GM19099 (cell line): Measurements from ENCODE around the gene NFE2L2.

ENCODE experiments used
- POLR2A ChIP-seq: IDR thresholded peaks from 3 replicates; pipeline ENCODE4 v1.6.1; 2011; ENCODE audit warnings: low read depth; ENCODE audit not compliant: insufficient read length; ENCODE audit errors: extremely low read depth

NFE2L2 gene

DNA sequence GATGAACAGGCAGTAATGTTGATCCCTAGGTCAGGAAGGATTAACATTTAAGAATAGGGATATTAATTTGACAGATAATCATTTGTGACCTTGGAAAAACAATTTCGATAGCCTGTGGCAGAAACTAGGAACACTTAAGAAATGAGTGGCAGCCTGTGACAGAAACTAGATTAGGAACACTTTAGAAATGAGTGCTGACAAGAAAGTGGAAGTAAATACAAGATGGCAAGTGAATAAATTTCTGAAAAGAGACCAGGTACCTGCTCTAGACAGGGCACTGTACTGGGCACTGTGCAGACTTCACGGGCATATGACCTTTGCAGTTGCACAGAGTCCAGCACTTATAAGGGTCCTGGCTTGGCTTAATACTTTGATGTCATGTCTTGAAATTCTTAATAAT, 57.4 kb downstream of the NFE2L2 start:
- TF ChIP-seq POLR2A, result no peak

DNA sequence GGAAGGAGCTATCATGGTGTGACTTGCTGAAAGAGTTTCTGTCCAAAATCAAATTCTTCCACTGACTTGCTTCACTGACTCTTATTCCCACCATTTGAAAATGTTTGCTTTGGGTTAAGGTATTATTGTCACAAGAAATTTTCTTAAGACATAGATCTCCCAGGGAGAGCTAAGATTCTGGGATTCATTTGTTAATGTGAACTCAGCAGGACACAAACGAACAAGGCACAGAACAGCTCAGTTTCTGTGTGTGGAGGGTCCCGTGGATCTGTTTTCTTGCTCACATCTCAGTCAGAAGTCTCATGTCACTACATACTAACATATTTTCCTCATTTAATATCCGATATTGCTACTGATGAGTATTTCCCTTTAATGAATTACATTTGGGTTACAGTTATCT, 60.1 kb downstream of the NFE2L2 start:
- TF ChIP-seq POLR2A, result no peak

DNA sequence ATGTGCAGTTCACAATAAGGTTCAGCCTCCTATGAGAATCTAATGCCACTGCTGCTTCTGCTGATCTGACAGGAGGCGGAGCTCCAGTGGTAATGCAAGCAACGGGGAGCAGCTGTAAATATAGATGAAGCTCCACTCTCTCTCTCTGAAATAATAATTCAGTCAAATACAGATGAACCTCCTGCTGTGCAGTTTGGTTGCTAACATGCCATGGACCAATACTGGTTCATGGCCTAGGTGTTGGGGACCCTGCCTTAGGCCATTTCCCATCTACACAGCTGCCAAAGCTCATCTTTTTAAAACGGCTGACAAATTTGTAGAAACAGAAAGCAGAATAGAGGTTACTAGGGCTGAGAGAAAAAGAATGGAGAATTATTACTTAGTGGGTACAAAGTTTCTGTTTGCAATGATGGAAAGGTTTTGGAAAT, 62.6 kb downstream of the NFE2L2 start:
- TF ChIP-seq POLR2A, result no peak

DNA sequence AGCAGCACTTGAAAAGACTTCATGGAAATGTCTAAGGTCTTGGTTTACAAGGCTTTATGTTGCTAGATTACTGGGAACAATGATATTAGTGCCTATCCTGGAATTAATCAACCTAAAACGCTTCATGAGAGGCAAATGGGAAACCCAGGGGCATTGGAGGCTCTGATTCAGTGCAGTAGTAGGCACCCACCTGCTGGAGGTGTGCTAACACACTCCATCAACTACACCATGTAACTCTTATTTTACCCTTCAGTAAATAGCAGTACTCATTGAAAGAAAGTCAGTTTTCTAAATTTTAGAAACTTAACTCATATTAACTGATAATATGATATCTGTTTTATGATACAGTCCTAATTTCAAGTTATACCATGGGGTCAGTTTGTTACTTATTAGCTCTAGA, 69.3 kb downstream of the NFE2L2 start:
- TF ChIP-seq POLR2A, result no peak

DNA sequence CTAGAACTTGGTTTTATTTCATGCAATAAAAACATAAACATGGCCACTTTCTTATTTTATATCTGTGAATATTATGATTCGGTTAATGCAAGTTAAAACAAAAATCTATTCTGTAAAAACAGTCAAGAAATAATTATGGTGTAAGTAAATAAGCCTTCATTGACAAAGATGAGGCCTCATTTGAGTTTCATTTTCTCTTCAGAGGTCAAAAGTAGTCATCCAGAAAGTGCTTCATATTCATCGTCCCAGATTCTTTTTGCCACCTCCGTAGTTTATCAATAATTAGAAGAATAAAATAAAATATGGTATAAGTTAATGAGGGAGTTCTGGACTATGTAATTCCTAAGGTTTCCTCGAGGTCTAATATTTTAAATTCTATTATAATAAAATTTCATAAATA, 71.3 kb downstream of the NFE2L2 start:
- no peak for TF ChIP-seq POLR2A

DNA sequence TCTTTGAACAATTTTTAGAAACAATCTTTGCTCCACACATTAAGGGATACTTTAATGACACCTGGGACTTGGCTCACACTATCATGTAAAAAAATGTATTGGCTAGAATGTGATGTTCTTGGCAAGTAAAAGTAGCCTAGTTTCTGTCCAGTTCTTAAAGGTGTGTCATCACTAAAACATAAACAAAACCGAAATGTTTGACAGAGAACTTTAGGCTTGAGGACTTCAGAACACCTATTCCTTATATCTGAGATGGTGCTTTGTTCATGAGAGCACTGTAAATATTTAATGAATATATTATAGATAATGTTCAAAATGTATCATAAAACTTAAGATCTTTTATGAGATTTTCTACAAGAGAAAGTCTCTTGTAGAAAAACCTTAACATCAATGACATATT, 71.7 kb downstream of the NFE2L2 start:
- TF ChIP-seq POLR2A, result no peak

DNA sequence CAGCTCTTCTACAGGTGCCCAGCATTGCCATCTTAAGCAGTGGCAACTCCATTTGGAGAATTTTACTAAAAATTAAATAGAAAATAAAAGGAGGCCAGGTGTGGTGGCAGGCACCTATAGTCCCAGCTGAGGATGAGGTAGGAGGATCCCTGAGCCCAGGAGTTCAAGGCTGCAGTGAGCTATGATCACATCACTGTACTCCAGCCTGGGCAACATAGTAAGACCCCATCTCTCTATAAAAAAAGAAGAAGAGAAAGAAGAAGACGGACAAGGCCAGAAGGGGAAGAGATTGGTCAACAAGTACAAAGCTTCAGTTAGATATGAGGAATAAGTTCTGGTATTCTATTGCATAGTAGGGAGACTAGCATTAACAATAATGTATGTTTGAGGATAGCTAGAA, 73.6 kb downstream of the NFE2L2 start:
- no peak for TF ChIP-seq POLR2A

DNA sequence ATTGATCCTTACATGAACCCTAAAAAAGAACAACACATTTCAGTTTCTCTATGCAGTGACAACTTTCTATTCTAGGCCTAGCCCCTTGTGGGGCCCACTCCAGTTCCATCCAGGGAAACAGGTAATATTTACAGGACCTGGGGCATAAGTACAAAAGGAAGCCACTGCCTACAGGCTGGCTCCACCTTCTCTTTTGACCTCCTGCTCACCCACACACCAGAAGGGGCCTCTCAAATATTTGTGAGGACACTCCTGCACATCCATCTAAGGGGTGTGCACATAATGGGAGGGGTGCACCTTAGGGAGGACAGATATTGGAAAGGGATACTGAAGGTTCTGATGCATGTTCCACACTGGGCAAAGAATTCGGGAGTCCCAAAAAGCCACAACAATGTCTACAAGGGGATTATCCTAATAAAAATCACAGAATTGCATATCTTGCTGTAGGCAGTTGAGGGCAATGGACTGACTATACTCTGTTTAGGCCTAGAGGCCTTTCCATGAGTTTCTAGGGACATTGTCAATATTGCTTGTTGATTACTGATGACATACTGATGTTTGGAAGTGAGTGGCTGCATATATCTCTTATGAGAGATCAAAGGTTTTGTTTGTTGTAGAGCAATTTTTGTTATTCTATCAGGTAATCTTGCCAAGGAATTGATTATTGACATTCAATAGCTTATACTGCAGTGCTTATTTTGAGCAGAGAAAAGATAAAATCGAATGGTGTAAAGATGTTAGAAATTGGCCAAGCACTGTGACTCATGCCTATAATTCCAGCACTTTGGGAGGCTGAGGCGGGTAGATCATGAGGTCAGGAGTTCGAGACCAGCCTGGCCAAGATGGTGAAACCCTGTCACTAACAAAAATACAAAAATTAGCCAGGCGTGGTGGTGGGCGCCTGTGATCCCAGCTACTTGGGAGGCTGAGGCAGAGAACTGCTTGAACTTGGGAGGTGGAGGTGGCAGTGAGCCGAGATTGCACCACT, 75.8 kb downstream of the NFE2L2 start:
- no peak for TF ChIP-seq POLR2A

DNA sequence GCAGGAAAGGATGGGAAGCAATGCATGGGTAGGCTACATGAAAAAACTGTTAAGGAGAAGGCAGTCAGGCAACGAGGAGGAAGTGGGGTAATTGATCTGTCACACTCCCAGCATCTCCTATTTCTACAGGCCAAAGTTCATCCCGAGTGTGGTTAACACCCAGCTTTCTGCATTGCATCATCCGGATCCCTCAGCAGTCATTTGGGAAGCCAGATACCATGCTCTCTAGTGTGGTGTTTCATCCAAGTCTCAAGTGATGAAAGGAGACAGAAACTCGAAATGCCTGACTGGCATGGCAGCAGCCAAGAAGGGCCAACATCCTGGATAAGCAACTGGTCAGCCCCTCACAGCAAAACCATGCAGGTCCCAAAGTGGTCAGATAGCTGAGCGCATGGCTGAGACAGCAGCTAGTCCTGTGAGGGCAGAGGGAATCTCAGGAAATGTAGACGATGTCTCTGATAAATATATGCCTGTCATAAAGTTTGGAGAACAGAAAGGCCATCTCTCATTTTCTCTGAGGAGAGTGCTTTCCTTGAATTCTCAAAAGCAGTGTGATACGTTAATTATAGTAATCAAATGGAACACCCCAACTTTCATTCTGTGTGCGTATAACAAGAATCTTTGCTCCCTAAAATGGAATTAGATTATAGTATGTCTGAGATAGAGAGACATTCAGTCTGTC, 76.8 kb downstream of the NFE2L2 start:
- TF ChIP-seq POLR2A, result no peak

DNA sequence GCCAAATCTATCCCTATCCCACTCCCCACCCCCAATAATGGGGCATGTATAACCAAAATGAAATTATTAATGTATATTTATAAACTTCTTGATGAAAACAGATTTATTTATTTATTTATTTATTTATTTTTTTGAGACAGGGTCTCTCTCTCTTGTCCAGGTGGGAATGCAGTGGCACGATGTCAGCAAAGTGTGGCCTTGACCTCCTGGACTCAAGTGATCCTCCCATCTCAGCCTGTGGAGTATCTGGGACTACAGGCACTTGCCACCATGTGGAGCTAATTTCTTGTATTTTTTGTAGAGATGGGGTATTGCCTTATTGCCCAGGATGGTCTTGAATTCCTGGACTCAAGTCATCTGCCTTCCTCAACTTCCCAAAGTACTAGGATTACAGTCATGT, 79.9 kb downstream of the NFE2L2 start:
- TF ChIP-seq POLR2A, result no peak

DNA sequence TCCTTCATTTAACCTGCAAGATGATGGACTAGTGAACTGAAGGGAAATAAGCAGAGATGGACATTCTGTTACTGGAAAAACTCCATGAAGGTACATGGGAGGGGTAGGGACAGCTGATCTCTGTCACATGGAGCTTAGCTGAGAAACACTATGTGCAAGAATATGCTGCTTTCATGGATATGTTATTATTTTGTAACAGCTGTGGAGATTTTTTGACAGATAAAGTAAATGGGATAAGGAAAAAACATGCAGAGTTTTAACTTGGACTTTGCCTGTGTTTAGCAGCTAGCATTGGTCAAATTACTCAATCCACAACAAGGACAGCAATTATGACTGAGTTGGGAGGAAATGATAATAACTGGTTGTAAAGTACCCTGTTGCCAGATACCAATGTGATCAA, 80.7 kb downstream of the NFE2L2 start:
- no peak for TF ChIP-seq POLR2A
